Ectodermal cell (in vitro differentiated cells): ENCODE measurements around the gene SIRT6.
"Not testable (repeated sequence)": the region's sequence is repeated elsewhere in the genome, so short reads cannot be mapped to it uniquely, and the experiment has no call there.

Experiments used
- H3K27ac ChIP-seq: 2 replicates; pipeline ENCODE4 v1.7.0; 2013; ENCODE audit warnings: mild to moderate bottlenecking, low read depth, low read length; ENCODE audit not compliant: insufficient read depth, poor library complexity, severe bottlenecking
- H3K27me3 ChIP-seq: 2 replicates; pipeline ENCODE4 v1.7.0; 2013; ENCODE audit warnings: mild to moderate bottlenecking, low read length; ENCODE audit not compliant: insufficient read depth, control insufficient read depth, poor library complexity, severe bottlenecking
- H3K36me3 ChIP-seq: one replicate; pipeline ENCODE4 v1.7.0; 2013; ENCODE audit warnings: low read length; ENCODE audit not compliant: control insufficient read depth, insufficient read depth
- H3K4me1 ChIP-seq: one replicate; pipeline ENCODE4 v1.7.0; 2013; ENCODE audit warnings: low read length; ENCODE audit not compliant: control insufficient read depth, insufficient read depth
- H3K4me3 ChIP-seq: 2 replicates; pipeline ENCODE4 v1.7.0; 2013; ENCODE audit warnings: low read depth, low read length, control low read depth; ENCODE audit not compliant: insufficient read depth
- H3K9me3 ChIP-seq: 2 replicates; pipeline ENCODE4 v1.7.0; 2013; ENCODE audit warnings: mild to moderate bottlenecking, low read length, moderate library complexity; ENCODE audit not compliant: control insufficient read depth
- WGBS, 2 experiments: methylation state at CpG; one replicate each; pipeline ENCODE4 v1.1.7; 2013; ENCODE audit warnings: missing lambda C conversion rate in 2 of 2; 5-methylcytosine and 5-hydroxymethylcytosine counted together

The SIRT6 gene

DNA sequence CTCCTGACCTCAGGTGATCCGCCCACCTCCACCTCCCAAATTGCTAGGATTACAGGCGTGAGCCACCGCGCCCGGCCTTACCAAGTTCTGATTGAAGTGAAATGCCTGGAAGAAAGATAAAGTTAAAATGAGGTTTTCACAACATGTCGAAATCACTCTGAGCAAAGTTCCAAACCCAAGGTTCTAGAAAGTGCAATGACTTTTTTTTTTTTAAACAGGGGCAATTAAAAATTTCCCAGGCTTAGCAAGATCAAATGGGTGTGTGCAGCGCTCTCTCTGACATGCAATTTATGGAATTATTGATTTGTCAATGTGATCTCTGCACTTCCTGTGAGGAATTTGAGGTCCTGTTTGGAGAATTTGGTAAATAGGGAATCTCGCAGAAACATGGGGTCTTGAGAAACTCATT is 45.7 kb downstream of the SIRT6 start:
- WGBS, 2 experiments = 91 to 94% methylated on average over 8 of the region's 8 CpGs
- Histone ChIP-seq H3K9me3 (no peaks in the 10 kb centered on the region), H3K27me3 (no peaks in the 10 kb centered on the region), H3K36me3 (no peaks in the 10 kb centered on the region), H3K27ac (no peak overlapping the region), H3K4me1 (no peaks in the 10 kb centered on the region), H3K4me3 (no peak overlapping the region)

- 94 to 95% methylated on average over 9 of the region's 9 CpGs for WGBS, 2 experiments
- not testable (repeated sequence) for H3K9me3 ChIP-seq, H3K4me1 ChIP-seq, H3K36me3 ChIP-seq, H3K27me3 ChIP-seq, H3K27ac ChIP-seq, H3K4me3 ChIP-seq
Measured at GRCh38 chr19:4135386-4135785, 47.0 kb downstream of the SIRT6 start.

DNA sequence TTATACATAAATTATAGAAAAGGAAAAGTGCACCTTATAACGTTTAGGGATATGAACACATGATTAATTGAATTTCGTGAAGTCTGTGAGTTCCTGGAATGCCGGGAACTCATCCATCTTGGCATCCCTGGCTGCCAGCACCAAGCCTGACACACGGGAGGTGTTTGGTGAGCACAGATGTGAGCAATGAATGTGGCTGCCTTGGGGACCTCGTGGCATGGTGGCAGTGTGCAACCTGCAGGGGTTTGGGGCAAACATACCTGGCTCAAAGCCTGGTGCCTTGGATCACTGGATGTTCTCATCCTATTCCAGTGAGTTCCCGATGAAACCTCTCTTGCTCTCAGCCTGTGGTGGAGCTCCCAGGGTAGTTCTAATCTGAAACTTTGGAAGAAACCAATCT is 48.0 kb downstream of the SIRT6 start:
- no peak overlapping the region for H3K27ac ChIP-seq
- 74 to 76% methylated on average over 6 of the region's 6 CpGs for WGBS, 2 experiments

DNA sequence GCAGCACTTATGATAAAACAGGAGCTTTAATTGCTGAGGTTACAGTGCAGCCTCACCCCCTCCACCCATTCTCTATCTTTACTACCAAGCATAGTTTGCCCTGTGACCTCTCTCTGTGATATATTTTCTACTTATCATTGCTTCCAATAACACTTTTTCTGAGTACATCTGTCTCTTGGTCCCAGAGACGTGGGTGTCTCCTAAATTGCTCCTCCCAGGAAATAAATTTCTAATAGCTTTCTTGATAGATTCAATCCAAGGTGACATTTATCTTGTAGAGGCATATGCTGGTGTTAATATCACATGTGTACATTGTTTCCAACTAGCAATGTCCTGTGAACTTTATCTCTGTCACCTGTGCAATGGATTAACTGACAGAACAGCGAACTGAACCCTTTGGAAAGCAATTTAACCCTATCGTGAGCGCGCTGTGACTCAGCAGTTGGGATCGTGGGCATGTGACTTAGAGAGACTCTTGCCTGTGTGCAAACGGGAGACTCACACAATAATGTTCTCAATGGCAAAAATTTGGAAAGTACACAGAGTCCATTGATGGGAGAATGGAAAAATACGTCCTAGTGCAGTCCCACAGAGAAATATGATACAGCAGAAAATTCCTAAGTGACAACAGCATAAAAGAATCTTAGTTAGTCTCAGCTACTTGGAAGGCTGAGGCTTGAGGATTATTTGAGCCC is 51.5 kb downstream of the SIRT6 start:
- WGBS, 2 experiments = 77 to 79% methylated on average over 8 of the region's 8 CpGs
- Histone ChIP-seq H3K36me3 (no peaks in the 10 kb centered on the region), H3K27ac (no peak overlapping the region), H3K4me3 (no peak overlapping the region), H3K4me1 (no peaks in the 10 kb centered on the region), H3K27me3 (no peaks in the 10 kb centered on the region), H3K9me3 (no peaks in the 10 kb centered on the region)

More for the DNA sequence above, 48.0 kb downstream of the SIRT6 start:
- no peaks in the 10 kb centered on the region for H3K36me3 ChIP-seq
- H3K27me3 ChIP-seq = no peaks in the 10 kb centered on the region
- no peaks in the 10 kb centered on the region for H3K4me1 ChIP-seq
- H3K4me3 ChIP-seq = no peak overlapping the region
- no peaks in the 10 kb centered on the region for H3K9me3 ChIP-seq

DNA sequence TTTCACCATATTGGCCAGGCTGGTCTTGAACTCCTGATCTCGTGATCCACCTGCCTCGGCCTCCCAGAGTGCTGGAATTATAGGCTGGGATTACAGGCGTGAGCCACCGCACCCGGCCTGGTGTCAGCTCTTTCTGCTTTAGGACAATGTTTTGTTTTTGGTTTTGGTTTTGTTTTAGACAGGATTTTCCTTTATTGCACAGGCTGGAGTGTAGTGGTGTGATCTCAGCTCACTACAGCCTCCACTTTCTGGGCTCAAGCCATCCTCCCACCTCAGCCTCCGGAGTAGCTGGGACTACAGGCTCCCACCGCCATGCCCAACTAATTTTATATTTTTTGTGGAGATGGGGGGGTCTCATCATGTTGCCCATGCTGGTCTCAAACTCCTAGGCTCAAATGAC is 53.3 kb downstream of the SIRT6 start:
- 90 to 95% methylated on average over 7 of the region's 7 CpGs for WGBS, 2 experiments

DNA sequence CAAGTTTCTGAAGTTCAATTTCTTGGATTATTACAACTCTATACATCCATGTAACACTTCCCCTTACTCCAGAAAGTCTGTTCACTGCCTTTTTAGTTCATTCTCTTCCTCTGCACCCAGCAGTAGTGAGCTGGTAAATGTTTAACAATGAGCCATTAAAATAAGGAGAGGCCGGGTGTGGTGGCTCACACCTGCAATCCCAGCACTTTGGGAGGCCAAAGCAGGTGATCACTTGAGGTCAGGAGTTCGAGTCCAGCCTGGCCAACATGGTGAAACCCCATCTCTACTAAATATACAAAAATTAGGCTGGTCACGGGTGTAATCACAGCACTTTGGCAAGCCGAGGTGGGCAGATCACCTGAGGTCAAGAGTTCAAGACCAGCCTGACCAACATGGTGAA is 55.0 kb downstream of the SIRT6 start:
- H3K27me3 ChIP-seq, H3K36me3 ChIP-seq, H3K9me3 ChIP-seq, H3K4me1 ChIP-seq, H3K27ac ChIP-seq, H3K4me3 ChIP-seq: not testable (repeated sequence)
- WGBS, 2 experiments = 88 to 89% methylated on average over 4 of the region's 4 CpGs

More for the DNA sequence above, 53.3 kb downstream of the SIRT6 start:
- H3K9me3 ChIP-seq, H3K27ac ChIP-seq, H3K27me3 ChIP-seq, H3K4me1 ChIP-seq, H3K4me3 ChIP-seq, H3K36me3 ChIP-seq: not testable (repeated sequence)

DNA sequence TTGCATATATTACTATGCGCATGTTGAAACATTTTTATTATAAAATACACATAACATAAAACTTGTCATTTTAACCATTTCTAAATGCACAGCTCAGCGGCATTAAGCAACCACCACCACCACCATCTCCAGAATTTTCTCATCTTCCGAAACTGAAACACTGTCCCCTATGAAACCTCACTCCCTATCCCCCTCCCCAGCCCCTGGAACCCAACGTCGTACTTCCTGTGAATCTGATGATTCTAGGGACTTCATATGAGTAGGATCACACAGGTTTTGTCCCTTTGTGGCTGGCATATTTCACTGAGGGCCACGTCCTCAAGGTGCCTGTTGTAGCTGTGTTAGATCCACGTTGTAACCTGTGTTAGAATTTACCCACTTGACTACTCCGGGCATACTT is 57.7 kb downstream of the SIRT6 start:
- Histone ChIP-seq H3K4me3 (peak overlapping the region; percentile 75), H3K27me3 (no peaks in the 10 kb centered on the region), H3K9me3 (no peaks in the 10 kb centered on the region), H3K4me1 (no peaks in the 10 kb centered on the region), H3K36me3 (no peaks in the 10 kb centered on the region), H3K27ac (no peak overlapping the region)
- 49 to 53% methylated on average over 8 of the region's 8 CpGs for WGBS, 2 experiments
